ENCODE results near the gene TRIM46.

DNA sequence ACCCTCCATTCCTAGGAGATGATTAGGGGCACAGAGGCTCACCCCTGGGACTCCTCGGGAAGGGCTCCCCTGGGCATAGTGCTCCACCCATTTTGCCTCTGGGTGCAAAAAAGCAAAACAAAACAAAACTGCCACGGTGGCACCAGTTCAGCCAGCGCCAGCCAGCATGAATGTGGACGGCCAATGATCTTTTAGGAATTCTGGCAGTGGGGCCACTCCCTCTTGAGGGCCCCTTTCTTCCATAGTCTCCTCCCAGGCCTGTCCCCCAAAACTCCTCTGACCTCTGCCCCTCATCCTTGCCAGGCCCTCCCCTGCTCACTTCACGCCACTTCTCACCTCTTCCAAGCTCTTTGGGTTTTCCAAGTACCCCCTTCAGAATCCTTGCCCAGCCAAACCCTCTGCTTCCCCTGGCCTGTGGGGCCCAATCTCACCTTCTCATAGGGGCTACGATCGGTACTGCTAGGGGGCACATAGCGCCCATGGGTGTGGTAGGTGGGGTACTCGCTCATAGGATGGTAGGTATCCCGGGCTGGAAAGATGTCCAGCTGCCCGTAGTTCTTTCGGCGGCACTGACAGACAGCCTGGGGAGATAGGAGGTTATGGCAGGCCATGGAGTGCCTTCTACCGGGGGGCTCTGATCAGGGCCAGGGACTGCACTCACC, 13.3 kb downstream of the TRIM46 start:
- TF ChIP-seq, protein P1, sequence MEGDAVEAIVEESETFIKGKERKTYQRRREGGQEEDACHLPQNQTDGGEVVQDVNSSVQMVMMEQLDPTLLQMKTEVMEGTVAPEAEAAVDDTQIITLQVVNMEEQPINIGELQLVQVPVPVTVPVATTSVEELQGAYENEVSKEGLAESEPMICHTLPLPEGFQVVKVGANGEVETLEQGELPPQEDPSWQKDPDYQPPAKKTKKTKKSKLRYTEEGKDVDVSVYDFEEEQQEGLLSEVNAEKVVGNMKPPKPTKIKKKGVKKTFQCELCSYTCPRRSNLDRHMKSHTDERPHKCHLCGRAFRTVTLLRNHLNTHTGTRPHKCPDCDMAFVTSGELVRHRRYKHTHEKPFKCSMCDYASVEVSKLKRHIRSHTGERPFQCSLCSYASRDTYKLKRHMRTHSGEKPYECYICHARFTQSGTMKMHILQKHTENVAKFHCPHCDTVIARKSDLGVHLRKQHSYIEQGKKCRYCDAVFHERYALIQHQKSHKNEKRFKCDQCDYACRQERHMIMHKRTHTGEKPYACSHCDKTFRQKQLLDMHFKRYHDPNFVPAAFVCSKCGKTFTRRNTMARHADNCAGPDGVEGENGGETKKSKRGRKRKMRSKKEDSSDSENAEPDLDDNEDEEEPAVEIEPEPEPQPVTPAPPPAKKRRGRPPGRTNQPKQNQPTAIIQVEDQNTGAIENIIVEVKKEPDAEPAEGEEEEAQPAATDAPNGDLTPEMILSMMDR (IDR thresholded peaks at IDR 0.05): no peak
- no peak for TF ChIP-seq EP300 (IDR thresholded peaks at IDR 0.05)

Data from tibial nerve (tissue), 4 donors.